AG04449 (cell line): ENCODE measurements around the gene LRATD1.

Source experiments
- CTCF ChIA-PET: fragments of 350-600 bp; formaldehyde crosslinking; extraction: SDS; loops from one replicate; lab custom pipeline; 2021; ENCODE audit warnings: antibody characterized with exemption; lab: Yijun Ruan, JAX
- POLR2A ChIA-PET: fragments of 400-600, 350-600 bp; formaldehyde crosslinking; extraction: SDS; loops from one replicate; lab custom pipeline; 2020; ENCODE audit warnings: antibody characterized with exemption, inconsistent platforms; lab: Yijun Ruan, JAX
- DNase-seq: peaks from one replicate; pipeline ENCODE4 v3.0.0-alpha.2; 2010; ENCODE audit warnings: low read depth, low spot score
- H3K4me3 ChIP-seq: 2 replicates; pipeline ENCODE4 v1.5.1; 2011; ENCODE audit warnings: low read depth, mild to moderate bottlenecking, control low read depth, low read length
- TF ChIP-seq, protein P1 (sequence below): IDR thresholded peaks from one replicate; pipeline ENCODE4 v1.5.1; 2011; ENCODE audit warnings: mild to moderate bottlenecking, moderate library complexity, low read length, control low read depth, inconsistent platforms; ENCODE audit not compliant: insufficient read depth; ENCODE audit errors: missing control alignments

LRATD1 gene

DNA sequence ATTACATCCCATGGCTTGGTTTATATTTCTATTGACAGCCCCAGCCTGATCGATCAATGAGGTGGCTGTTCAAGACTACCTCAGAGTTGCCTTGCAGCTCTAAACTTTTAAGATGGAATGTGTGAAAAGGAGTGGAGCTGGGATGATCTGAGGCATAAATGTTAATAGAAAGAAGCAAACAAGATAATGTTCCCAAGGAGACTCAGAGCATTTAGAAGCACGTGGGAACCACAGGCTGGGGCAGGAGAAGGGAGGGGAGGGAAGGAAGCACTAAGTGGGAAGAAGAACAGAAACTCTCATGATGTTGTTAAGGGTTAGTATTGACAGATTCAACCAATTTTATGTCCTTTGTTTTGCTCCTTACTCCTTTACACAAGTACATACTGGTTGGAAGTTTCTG is 28.8 kb upstream of the LRATD1 start:
- TF ChIP-seq, protein P1, sequence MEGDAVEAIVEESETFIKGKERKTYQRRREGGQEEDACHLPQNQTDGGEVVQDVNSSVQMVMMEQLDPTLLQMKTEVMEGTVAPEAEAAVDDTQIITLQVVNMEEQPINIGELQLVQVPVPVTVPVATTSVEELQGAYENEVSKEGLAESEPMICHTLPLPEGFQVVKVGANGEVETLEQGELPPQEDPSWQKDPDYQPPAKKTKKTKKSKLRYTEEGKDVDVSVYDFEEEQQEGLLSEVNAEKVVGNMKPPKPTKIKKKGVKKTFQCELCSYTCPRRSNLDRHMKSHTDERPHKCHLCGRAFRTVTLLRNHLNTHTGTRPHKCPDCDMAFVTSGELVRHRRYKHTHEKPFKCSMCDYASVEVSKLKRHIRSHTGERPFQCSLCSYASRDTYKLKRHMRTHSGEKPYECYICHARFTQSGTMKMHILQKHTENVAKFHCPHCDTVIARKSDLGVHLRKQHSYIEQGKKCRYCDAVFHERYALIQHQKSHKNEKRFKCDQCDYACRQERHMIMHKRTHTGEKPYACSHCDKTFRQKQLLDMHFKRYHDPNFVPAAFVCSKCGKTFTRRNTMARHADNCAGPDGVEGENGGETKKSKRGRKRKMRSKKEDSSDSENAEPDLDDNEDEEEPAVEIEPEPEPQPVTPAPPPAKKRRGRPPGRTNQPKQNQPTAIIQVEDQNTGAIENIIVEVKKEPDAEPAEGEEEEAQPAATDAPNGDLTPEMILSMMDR = no peak
- H3K4me3 ChIP-seq = no peak overlapping the region
- ChIA-PET CTCF (no interaction called here), POLR2A (no interaction called here)
- DNase-seq = no peak

DNA sequence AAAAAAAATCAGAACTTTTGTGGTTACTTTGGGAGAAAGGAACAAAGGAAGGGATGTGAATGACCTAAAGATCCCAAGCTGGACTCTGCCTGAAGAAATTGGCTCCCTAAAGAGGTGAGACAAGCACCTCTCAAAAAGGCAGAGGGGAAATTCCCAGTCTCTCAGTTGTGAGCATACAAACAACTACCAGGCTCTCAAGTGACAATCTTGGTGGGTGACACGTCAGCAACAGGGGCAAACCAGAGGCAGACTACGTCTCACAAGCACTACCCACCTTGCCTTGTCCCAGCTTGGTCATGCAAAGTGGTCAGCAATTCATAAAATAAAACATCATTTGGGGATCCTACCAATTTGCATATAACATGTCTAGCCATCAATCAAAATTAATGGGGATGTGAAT is 24.3 kb upstream of the LRATD1 start:
- DNase-seq = no peak
- CTCF ChIA-PET = no interaction called here
- TF ChIP-seq, protein P1 = no peak
- no peak overlapping the region for H3K4me3 ChIP-seq
- POLR2A ChIA-PET = no interaction called here

DNA sequence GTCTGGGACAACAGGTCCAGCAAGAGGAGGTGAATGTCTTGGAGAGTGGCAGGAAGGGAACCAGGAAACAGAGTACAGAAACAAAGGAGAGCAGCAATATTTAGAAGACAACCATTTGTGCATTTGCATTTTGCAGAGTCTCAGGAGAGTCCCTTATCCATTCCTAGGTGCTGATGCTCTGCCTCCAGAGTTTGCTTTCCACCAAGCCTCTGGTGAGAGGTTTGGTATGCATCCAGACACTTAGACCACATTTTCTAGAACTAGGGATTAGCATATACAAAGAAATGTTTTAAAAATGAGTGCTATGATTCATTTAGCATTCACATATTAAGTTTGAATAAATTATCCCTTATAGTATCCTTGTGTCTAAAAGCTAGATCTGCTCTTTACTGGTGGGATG is 18.5 kb upstream of the LRATD1 start:
- DNase-seq = no peak
- TF ChIP-seq, protein P1 = no peak
- POLR2A ChIA-PET = no interaction called here
- CTCF ChIA-PET = no interaction called here
- H3K4me3 ChIP-seq = no peak overlapping the region

DNA sequence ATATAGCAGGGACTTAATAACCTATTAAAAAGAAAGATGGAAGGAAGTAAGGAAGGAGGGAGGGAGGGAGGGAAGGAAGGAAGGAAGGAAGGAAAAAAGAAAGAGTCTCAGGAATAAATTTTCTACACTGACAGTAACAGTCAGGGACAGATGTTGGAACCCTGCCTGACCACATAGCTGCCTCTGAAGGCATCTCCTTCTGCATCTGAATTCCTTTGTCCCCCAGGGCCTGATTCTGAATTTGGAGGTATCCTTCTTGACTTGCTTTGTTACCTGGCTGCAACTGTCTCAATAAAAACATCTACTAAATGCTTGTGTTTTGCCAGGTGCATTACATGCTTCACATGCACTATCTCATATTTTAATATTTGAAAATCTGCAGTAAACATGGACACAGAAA is 17.4 kb upstream of the LRATD1 start:
- no peak for DNase-seq
- ChIA-PET POLR2A (no interaction called here), CTCF (no interaction called here)
- no peak overlapping the region for H3K4me3 ChIP-seq
- TF ChIP-seq, protein P1 = no peak

DNA sequence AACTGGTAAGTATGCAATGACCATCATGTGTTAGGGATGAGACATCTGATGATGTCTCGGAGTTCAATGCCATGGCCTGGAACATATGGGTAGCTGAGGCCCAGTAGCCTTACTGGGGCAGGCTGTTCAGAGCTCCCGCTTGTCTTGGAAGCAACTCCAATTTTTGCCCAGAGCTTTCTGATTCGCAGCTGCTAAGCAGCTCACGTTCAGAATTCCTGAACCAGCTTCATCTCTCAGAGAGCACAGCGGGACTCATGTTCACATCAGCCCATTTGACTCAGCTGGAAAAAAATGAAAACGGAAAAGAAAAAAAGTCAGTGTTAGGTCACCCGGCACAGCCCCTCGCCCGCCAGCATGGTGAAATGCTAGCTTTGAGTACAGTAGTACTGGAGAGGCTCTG is 16.8 kb upstream of the LRATD1 start:
- ChIA-PET CTCF (no interaction called here), POLR2A (no interaction called here)
- TF ChIP-seq, protein P1 = no peak
- no peak for DNase-seq
- no peak overlapping the region for H3K4me3 ChIP-seq

DNA sequence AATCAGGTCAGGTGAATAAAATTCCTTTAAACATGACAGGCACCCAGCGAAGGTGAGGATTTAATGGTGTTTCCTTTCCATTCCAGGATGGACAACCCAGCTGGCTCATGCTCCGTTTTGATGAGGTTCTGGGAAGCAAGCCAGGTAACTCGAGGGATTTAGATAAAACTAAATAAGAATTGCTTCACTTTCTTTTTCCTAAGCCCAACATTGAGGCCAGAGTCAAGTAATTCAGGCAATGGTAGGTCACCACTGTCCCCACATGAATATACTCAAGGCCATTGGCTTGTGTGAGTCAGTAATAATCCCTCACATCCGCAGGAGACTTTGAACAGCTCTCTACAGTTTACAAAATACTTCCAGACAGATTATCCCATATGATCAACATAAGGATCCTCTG is 16.2 kb upstream of the LRATD1 start:
- POLR2A ChIA-PET = no interaction called here

More for the DNA sequence above, 16.2 kb upstream of the LRATD1 start:
- H3K4me3 ChIP-seq = no peak overlapping the region
- CTCF ChIA-PET = no interaction called here
- no peak for DNase-seq
- TF ChIP-seq, protein P1 = no peak
